PC-9 (cell line): ENCODE results near the gene UBTD2. TPM values are rescaled to one million over a fixed set of nuclear protein-coding genes. Genes with fewer than 3 reads are reported as not detected.
A peak's percentile ranks its signal among the peaks of the same experiment; 100 is the strongest.

ENCODE experiments used
- BruUV-seq: library from RNA; stranded (reverse); fragments of 400-500 nt; replicated peaks from 2 replicates; lab custom pipeline; 2021; lab: Mats Ljungman, UMichigan
- CTCF ChIA-PET: fragments of 300-600 bp; sonication (Branson Sonifier 250); formaldehyde crosslinking; loops from one replicate; lab custom pipeline; 2022; ENCODE audit warnings: antibody characterized with exemption; lab: Charles Lee
- POLR2A ChIA-PET: fragments of 300-600 bp; sonication (Branson Sonifier 250); formaldehyde crosslinking; loops from one replicate; lab custom pipeline; 2022; ENCODE audit warnings: antibody characterized with exemption; ENCODE audit not compliant: unreplicated experiment; lab: Charles Lee
- DNase-seq, 2 experiments: peaks; one replicate each; pipeline versions ENCODE4 v3.0.0 to v3.0.0-alpha.2; 2015 to 2022; ENCODE audit warnings: mixed read lengths in 1 of 2
- H2AFZ ChIP-seq: fragments of 200-600 bp; sonication (generic); 2 replicates; pipeline ENCODE4 v1.8.1; 2017; ENCODE audit warnings: antibody characterized with exemption
- H3F3A ChIP-seq: fragments of 200-600 bp; sonication (generic); 2 replicates; pipeline ENCODE4 v1.8.1; 2017; ENCODE audit warnings: antibody characterized with exemption, mild to moderate bottlenecking, low read depth; ENCODE audit not compliant: insufficient read depth
- H3K27ac ChIP-seq: fragments of 200-600 bp; sonication (generic); 2 replicates; pipeline ENCODE4 v1.6.1; 2016; ENCODE audit warnings: mixed run types
- H3K27me3 ChIP-seq: fragments of 200-600 bp; sonication (generic); 2 replicates; pipeline ENCODE4 v1.6.1; 2016; ENCODE audit warnings: low read depth, mixed run types; ENCODE audit not compliant: insufficient read depth
- H3K36me3 ChIP-seq: fragments of 200-600 bp; sonication (generic); 2 replicates; pipeline ENCODE4 v1.6.1; 2016; ENCODE audit warnings: low read depth, mixed run types
- H3K4me1 ChIP-seq: fragments of 200-600 bp; sonication (generic); replicated peaks from 2 replicates; pipeline ENCODE4 v1.6.1; 2016; ENCODE audit warnings: mixed run types; ENCODE audit not compliant: insufficient read depth
- H3K4me2 ChIP-seq: fragments of 200-600 bp; sonication (generic); 2 replicates; pipeline ENCODE4 v1.6.1; 2017; ENCODE audit warnings: mixed run types
- H3K4me3 ChIP-seq: fragments of 200-600 bp; sonication (generic); 2 replicates; pipeline ENCODE4 v1.6.1; 2016; ENCODE audit warnings: mixed run types
- H3K79me2 ChIP-seq: fragments of 200-600 bp; sonication (generic); 2 replicates; pipeline ENCODE4 v1.6.1; 2017; ENCODE audit warnings: low read depth, mixed run types
- H3K9me2 ChIP-seq: fragments of 200-600 bp; sonication (generic); 2 replicates; pipeline ENCODE4 v1.8.1; 2017; ENCODE audit warnings: mild to moderate bottlenecking; ENCODE audit not compliant: insufficient read depth
- H3K9me3 ChIP-seq: fragments of 200-600 bp; sonication (generic); 2 replicates; pipeline ENCODE4 v1.8.1; 2016; ENCODE audit warnings: low read depth; ENCODE audit not compliant: insufficient read depth
- H4K20me1 ChIP-seq: fragments of 200-600 bp; sonication (generic); 2 replicates; pipeline ENCODE4 v1.8.1; 2017; ENCODE audit not compliant: insufficient read depth
- CTCF ChIP-seq: fragments of 200-600 bp; sonication (generic); conservative IDR thresholded peaks from 2 replicates; pipeline ENCODE4 v1.6.1; 2017; ENCODE audit warnings: mixed run types, antibody characterized with exemption, mild to moderate bottlenecking, moderate library complexity
- EZH2 ChIP-seq: fragments of 200-600 bp; sonication (generic); IDR thresholded peaks from 2 replicates; pipeline ENCODE4 v1.8.0; 2017; ENCODE audit warnings: antibody characterized with exemption, low read depth
- intact Hi-C: fragments of 100-400 bp; cut with micrococcal nuclease; formaldehyde crosslinking; loops from one replicate; pipeline ENCODE4 v1.10.0; 2022; ENCODE audit not compliant: unreplicated experiment
- total RNA-seq: library from RNA; stranded (reverse); gene quantifications from 2 replicates; pipeline ENCODE4 v1.2.3, GENCODE V29; 2021

The UBTD2 gene
- total RNA-seq, 1 experiment from 2014 or later, result 21.7 TPM

GRCh38 chr5:172266071-172266675, 17.4 kb downstream of the UBTD2 start:
- peaks cover 70% of the 10 kb centered on the region for H3K79me2 ChIP-seq
- no peak overlapping the region for H3K4me2 ChIP-seq
- no peaks in the 10 kb centered on the region for H3K9me3 ChIP-seq
- no peak for DNase-seq
- H3K27me3 ChIP-seq, result no peaks in the 10 kb centered on the region
- ChIA-PET POLR2A (no interaction called here), CTCF (no interaction called here)
- TF ChIP-seq CTCF, result no peak
- TF ChIP-seq EZH2, result no peak
- 0 out of 2 replicates have a peak overlapping the region, but pooled peaks have one; percentile 17 for H3K27ac ChIP-seq
- H3K4me1 ChIP-seq, result no peaks in the 10 kb centered on the region
- H3K4me3 ChIP-seq, result no peak overlapping the region
- H4K20me1 ChIP-seq, result peaks cover 9% of the 10 kb centered on the region
- H3K9me2 ChIP-seq, result no peaks in the 10 kb centered on the region
- intact Hi-C loops, result no loop called here
- peaks cover 11% of the 10 kb centered on the region; the same call in 1 of the 2 replicates for H3F3A ChIP-seq
- no TSS peak for BruUV-seq
- H2AFZ ChIP-seq, result no peak overlapping the region
- H3K36me3 ChIP-seq, result 0 out of 2 replicates have a peak, but pooled peaks cover 3% of the 10 kb centered on the region

- Histone ChIP-seq H3K4me2 (no peak overlapping the region), H2AFZ (no peak overlapping the region), H3K9me2 (no peaks in the 10 kb centered on the region), H3K36me3 (0 out of 2 replicates have a peak, but pooled peaks cover 3% of the 10 kb centered on the region), H3K27ac (no peak overlapping the region), H4K20me1 (peaks cover 9% of the 10 kb centered on the region; the same call in 1 of the 2 replicates), H3K4me3 (no peak overlapping the region), H3K9me3 (no peaks in the 10 kb centered on the region), H3K4me1 (no peaks in the 10 kb centered on the region), H3K79me2 (peaks cover 57% of the 10 kb centered on the region), H3K27me3 (no peaks in the 10 kb centered on the region), H3F3A (peaks cover 11% of the 10 kb centered on the region; the same call in 1 of the 2 replicates)
- BruUV-seq, result no TSS peak
- intact Hi-C loops, result no loop called here
- no peak for DNase-seq
- ChIA-PET CTCF (no interaction called here), POLR2A (no interaction called here)
- TF ChIP-seq CTCF, result no peak
- TF ChIP-seq EZH2, result no peak
Observed at GRCh38 chr5:172264815-172265395, 18.7 kb downstream of the UBTD2 start.

GRCh38 chr5:172255444-172255843, 28.1 kb downstream of the UBTD2 start:
- 0 out of 2 replicates have a peak, but pooled peaks cover under 1% of the 10 kb centered on the region for H3F3A ChIP-seq
- H3K79me2 ChIP-seq, result no peaks in the 10 kb centered on the region
- H3K4me3 ChIP-seq, result no peak overlapping the region
- H3K9me3 ChIP-seq, result peaks cover 4% of the 10 kb centered on the region; the same call in 1 of the 2 replicates
- no peaks in the 10 kb centered on the region for H3K4me1 ChIP-seq
- no peak overlapping the region for H2AFZ ChIP-seq
- TF ChIP-seq CTCF, result no peak
- H3K4me2 ChIP-seq, result no peak overlapping the region
- intact Hi-C loops, result no loop called here
- H3K9me2 ChIP-seq, result no peaks in the 10 kb centered on the region
- H3K27me3 ChIP-seq, result no peaks in the 10 kb centered on the region
- POLR2A ChIA-PET, result no interaction called here
- no TSS peak for BruUV-seq
- no peak overlapping the region for H3K27ac ChIP-seq
- no peaks in the 10 kb centered on the region for H4K20me1 ChIP-seq
- CTCF ChIA-PET, result no interaction called here
- H3K36me3 ChIP-seq, result peaks cover 22% of the 10 kb centered on the region
- DNase-seq, result no peak
